Erythroblast (primary cell): ENCODE results near the gene PARD3.

ENCODE experiments used
- GATA1 ChIP-seq: IDR thresholded peaks from 2 replicates; pipeline ENCODE4 v1.6.1; 2011; ENCODE audit warnings: low read depth, mild to moderate bottlenecking, control low read depth, low read length, moderate library complexity
- POLR2A ChIP-seq: IDR thresholded peaks from 2 replicates; pipeline ENCODE4 v1.6.1; 2011; ENCODE audit warnings: mild to moderate bottlenecking, low read length

GRCh38 chr10:34702093-34702937 is 112.8 kb downstream of the PARD3 start:
- no peak for TF ChIP-seq POLR2A
- no peak for TF ChIP-seq GATA1
